GM19043 (cell line): ENCODE measurements around the gene ACSF2.
"Not testable (repeated sequence)": the region's sequence is repeated elsewhere in the genome, so short reads cannot be mapped to it uniquely, and the experiment has no call there.

ENCODE experiments used
- ATAC-seq: cut with Tn5 transposase; IDR thresholded peaks from one replicate; pipeline ENCODE4 v1.9.1; 2021; ENCODE audit warnings: low read depth; ENCODE audit not compliant: unreplicated experiment

The ACSF2 gene

GRCh38 chr17:50406578-50406977 is 19.4 kb upstream of the ACSF2 start:
- no peak for ATAC-seq

GRCh38 chr17:50407921-50408320 is 18.1 kb upstream of the ACSF2 start:
- ATAC-seq, result no peak

GRCh38 chr17:50412188-50412732 is 13.8 kb upstream of the ACSF2 start:
- no peak for ATAC-seq

GRCh38 chr17:50414808-50415207 is 11.2 kb upstream of the ACSF2 start:
- ATAC-seq, result no peak

- not testable (repeated sequence) for ATAC-seq
These were observed 6.4 kb upstream of the ACSF2 start for GRCh38 chr17:50419577-50419976.

GRCh38 chr17:50420419-50421112 is 5.5 kb upstream of the ACSF2 start:
- no peak for ATAC-seq

- ATAC-seq, result no peak
These were observed 4.5 kb upstream of the ACSF2 start for GRCh38 chr17:50421308-50422051.

GRCh38 chr17:50422738-50423137 is 3.3 kb upstream of the ACSF2 start:
- ATAC-seq, result no peak

- no peak for ATAC-seq
These were observed 2.4 kb upstream of the ACSF2 start for GRCh38 chr17:50423553-50424159.

GRCh38 chr17:50424246-50424995 is 1.6 kb upstream of the ACSF2 start:
- no peak for ATAC-seq

GRCh38 chr17:50424996-50425681 is 879 bp upstream of the ACSF2 start:
- no peak for ATAC-seq

GRCh38 chr17:50426472-50426782 is 409 bp downstream of the ACSF2 start:
- no peak for ATAC-seq

GRCh38 chr17:50426814-50427787 is 1.1 kb downstream of the ACSF2 start:
- ATAC-seq, result no peak

- not testable (repeated sequence) for ATAC-seq
These were observed 2.1 kb downstream of the ACSF2 start for GRCh38 chr17:50428126-50428525.

- ATAC-seq, result no peak
These were observed 2.9 kb downstream of the ACSF2 start for GRCh38 chr17:50428831-50429424.

- ATAC-seq, result no peak
These were observed 3.8 kb downstream of the ACSF2 start for GRCh38 chr17:50429793-50430192.

- ATAC-seq, result no peak
These were observed 5.0 kb downstream of the ACSF2 start for GRCh38 chr17:50430821-50431618.
